ENCODE measurements around the gene ELOVL6. TPM values are rescaled to one million over a fixed set of nuclear protein-coding genes. Genes with fewer than 3 reads are reported as not detected.
A peak's percentile ranks its signal among the peaks of the same experiment; 100 is the strongest.
"Not testable (repeated sequence)": the region's sequence is repeated elsewhere in the genome, so short reads cannot be mapped to it uniquely, and the experiment has no call there.

Gene ELOVL6
- total RNA-seq: 10 to 100 TPM; 43.7 to 66.3 TPM

DNA sequence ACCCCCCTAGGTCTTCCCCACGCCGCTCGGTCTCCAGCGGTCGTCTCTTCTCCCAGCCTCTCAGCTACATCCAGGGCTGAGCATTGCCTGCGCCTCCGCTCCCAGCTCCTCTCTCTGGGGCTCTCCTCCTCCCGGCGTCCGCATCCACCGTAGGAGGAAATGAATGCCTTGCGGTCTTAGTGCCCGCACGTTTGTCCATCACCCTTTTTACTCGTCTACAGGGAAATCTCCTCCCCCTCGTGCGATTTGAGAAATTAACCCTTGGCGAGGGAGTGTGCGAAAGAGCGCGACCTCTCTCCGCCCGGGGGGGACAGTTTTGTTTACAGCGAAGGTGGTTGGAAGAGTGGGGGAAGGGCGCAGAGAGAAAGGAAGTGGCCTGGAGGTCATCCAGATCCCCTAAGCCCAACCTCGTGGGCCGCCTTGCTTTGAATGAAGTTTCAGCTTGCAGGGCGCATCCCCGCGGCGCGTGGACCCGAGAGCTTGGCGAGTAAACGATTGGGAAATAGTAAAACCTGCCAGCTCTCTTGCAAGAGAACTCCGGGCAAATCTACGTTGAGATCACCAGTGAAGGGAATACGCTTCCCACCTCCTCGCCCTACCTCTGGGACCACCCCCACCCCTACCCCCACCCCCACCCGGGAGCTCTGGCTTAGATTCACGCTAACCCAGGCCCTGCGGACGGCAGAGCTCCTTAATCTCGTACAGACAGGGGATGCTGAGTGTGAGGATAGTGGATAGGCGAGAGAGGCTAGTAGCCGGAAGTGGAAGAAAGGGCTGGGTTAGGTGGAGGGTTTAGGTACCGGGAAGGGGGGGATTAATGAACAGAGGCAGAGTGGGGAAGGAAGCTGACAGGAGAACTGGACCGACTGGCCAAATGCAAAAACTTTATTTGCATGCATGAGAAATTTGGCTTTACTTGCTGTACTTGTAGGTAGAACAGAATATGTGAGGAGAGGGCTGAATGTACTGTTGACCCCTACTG is at the start of gene ELOVL6:
TSS of gene ELOVL6 (minus strand) at position 181 of the 982 bp plus-strand sequence. CDS start 280 bp downstream, outside the sequence.
- Histone ChIP-seq H3K4me3 (peak within 1 kb of the TSS; percentile 81), H3K27me3 (no peaks in the 10 kb centered on the region), H3K27ac (peak within 1 kb of the TSS; percentile 93), H3K9me3 (no peaks in the 10 kb centered on the region), H3K9ac (ENCODE audit: low read depth in 2 of 2, low read length in 2 of 2) (peak within 1 kb of the TSS; percentile 94 to 96), H3K36me3 (no peaks in the 10 kb centered on the region), H3K4me1 (no peaks in the 10 kb centered on the region)
- TF ChIP-seq, protein P1, sequence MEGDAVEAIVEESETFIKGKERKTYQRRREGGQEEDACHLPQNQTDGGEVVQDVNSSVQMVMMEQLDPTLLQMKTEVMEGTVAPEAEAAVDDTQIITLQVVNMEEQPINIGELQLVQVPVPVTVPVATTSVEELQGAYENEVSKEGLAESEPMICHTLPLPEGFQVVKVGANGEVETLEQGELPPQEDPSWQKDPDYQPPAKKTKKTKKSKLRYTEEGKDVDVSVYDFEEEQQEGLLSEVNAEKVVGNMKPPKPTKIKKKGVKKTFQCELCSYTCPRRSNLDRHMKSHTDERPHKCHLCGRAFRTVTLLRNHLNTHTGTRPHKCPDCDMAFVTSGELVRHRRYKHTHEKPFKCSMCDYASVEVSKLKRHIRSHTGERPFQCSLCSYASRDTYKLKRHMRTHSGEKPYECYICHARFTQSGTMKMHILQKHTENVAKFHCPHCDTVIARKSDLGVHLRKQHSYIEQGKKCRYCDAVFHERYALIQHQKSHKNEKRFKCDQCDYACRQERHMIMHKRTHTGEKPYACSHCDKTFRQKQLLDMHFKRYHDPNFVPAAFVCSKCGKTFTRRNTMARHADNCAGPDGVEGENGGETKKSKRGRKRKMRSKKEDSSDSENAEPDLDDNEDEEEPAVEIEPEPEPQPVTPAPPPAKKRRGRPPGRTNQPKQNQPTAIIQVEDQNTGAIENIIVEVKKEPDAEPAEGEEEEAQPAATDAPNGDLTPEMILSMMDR (IDR thresholded peaks at IDR 0.05): no peak
- peak; percentile 78 for DNase-seq
- intact Hi-C loops (cut with DNase I): no loop called here

DNA sequence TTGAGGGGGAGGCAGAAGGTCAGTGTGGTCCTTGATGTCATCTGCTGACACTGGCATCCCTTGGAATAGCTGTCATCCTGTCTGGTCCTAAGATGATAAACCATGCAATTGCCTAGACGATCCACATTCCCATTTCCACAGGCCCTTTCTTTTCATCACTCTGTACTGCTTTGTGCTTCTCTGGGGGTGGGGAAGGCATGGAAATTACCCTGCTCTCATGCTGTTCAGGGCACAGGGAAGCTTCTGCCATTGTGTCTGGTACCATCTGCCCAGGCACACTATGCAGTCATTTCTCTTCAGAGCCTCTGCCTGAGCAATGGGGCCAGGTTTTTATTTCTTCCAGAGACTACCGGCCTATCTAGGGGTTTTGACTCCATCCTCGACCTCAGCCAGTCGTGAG is 49.7 kb upstream of the ELOVL6 start:
- H3K9ac ChIP-seq (ENCODE audit: low read depth in 2 of 2, low read length in 2 of 2): no peak overlapping the region
- H3K36me3 ChIP-seq: no peaks in the 10 kb centered on the region
- intact Hi-C loops (cut with DNase I): no loop called here
- H3K4me1 ChIP-seq: no peaks in the 10 kb centered on the region
- no peak for DNase-seq
- no peaks in the 10 kb centered on the region for H3K27me3 ChIP-seq
- H3K27ac ChIP-seq: no peak overlapping the region
- no peak overlapping the region for H3K4me3 ChIP-seq
- H3K9me3 ChIP-seq: no peaks in the 10 kb centered on the region
- TF ChIP-seq, protein P1 (IDR thresholded peaks at IDR 0.05): no peak

DNA sequence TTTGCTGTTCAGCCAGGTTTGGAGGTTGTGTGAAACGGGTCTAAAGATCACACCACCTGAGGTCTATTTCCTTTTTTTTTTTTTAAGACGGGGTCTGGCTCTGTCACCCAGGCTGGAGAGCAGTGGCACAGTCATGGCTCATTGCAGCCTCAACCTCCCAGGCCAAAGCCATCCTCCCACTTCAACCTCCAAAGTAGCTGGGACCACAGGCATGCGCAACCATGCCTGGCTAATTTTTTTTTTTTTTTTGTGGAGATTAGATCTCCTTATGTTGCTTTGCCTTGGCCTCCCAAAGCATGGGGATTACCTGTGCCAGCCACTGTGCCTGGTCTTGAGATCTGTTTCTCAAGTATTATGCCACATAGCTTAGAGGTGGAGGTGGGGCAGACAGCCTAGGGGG is 49.2 kb upstream of the ELOVL6 start:
- Histone ChIP-seq H3K27ac (no peak overlapping the region), H3K4me1 (no peaks in the 10 kb centered on the region), H3K9ac (ENCODE audit: low read depth in 2 of 2, low read length in 2 of 2) (no peak overlapping the region), H3K27me3 (no peaks in the 10 kb centered on the region), H3K9me3 (no peaks in the 10 kb centered on the region), H3K36me3 (no peaks in the 10 kb centered on the region), H3K4me3 (no peak overlapping the region)
- no peak for DNase-seq
- intact Hi-C loops (cut with DNase I): no loop called here
- TF ChIP-seq, protein P1 (IDR thresholded peaks at IDR 0.05): no peak

- TF ChIP-seq, protein P1 (IDR thresholded peaks at IDR 0.05): no peak
- H3K27me3 ChIP-seq: no peaks in the 10 kb centered on the region
- H3K4me1 ChIP-seq: no peaks in the 10 kb centered on the region
- no peak for DNase-seq
- no peaks in the 10 kb centered on the region for H3K36me3 ChIP-seq
- intact Hi-C loops (cut with DNase I): no loop called here
- H3K9me3 ChIP-seq: no peaks in the 10 kb centered on the region
- no peak overlapping the region for H3K9ac ChIP-seq (ENCODE audit: low read depth in 2 of 2, low read length in 2 of 2)
- no peak overlapping the region for H3K4me3 ChIP-seq
- no peak overlapping the region for H3K27ac ChIP-seq
These were observed 47.2 kb upstream of the ELOVL6 start for GRCh38 chr4:110245577-110245976.

- H3K4me3 ChIP-seq: no peak overlapping the region
- H3K27me3 ChIP-seq: no peaks in the 10 kb centered on the region
- no peaks in the 10 kb centered on the region for H3K36me3 ChIP-seq
These were observed 37.9 kb upstream of the ELOVL6 start for GRCh38 chr4:110236324-110236723.

DNA sequence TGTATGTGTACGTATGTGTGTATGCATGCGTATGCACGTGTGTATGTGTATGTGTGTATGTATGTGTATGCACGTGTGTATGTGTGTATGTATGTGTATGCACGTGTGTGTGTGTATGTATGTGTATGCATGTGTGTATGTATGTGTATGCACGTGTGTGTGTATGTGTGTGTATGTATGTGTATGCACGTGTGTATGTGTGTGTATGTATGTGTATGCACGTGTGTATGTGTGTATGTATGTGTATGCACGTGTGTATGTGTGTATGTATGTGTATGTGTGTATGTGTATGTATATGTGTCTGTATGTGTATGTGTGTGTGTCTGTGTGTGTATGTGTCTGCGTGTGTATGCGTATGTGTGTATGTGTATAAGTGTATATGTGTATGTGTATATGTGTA is 35.2 kb upstream of the ELOVL6 start:
- DNase-seq; H3K4me1 ChIP-seq; intact Hi-C loops (cut with DNase I); H3K9ac ChIP-seq (ENCODE audit: low read depth in 2 of 2, low read length in 2 of 2); H3K4me3 ChIP-seq; H3K9me3 ChIP-seq; H3K36me3 ChIP-seq; H3K27ac ChIP-seq; H3K27me3 ChIP-seq: not testable (repeated sequence)

More at GRCh38 chr4:110236324-110236723, 37.9 kb upstream of the ELOVL6 start:
- Histone ChIP-seq H3K9ac (ENCODE audit: low read depth in 2 of 2, low read length in 2 of 2) (no peak overlapping the region), H3K27ac (no peak overlapping the region), H3K9me3 (no peaks in the 10 kb centered on the region), H3K4me1 (no peaks in the 10 kb centered on the region)
- TF ChIP-seq, protein P1 (IDR thresholded peaks at IDR 0.05): no peak
- intact Hi-C loops (cut with DNase I): no loop called here
- no peak for DNase-seq
